Endometrium (tissue), 2 donors: ENCODE data around the gene SMAD7.

ENCODE experiments used
- FAIRE-seq: peaks from 2 replicates; lab custom pipeline; 2012; peaks lifted over from hg19 to GRCh38; lab: Jason Lieb, UNC
- donor health status: control.
- donor health status: control.

The SMAD7 gene

DNA sequence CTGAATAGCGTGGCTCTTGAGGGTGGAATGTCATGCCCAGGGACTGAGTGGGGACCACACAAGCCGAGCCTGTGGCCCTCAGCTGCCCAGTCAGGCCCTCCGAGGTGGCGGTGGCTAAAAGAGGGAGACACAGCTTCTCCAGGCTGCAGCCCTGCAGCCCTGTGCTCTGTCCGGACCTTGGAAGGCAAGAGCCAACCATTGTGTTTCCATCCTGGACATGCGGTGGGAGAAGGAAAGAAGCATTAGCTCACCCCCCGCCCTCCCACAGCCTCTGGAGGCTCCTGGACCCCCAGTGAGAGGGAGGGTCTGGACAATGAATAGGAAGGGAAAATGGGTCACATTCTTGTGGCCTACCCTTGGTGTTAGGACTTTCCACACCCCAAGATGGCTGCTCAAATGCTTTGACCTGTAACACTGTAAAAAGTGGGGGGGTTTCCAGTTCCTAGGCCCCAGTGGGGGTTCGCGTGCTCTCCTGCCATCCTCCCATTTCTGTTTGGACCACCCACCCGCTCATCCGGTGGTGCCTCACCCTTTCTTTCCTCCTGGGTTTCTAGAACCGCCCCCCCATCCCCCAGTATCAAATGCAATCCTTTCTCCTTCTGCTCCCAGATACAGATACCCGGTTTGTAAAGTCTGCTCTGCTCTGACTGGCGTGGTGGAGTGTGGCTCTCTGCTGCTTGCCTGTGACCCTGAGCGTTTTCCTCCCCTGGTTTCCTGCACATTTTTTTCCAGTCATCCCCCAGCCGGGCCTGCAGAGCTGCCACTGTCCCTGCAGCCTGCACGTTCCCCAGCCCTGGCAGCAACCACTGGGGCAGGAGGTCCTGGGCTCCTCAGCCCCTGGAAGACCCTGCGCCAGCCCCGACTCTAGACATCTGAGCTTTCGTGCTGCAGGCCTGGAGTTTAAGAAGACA is 36.3 kb upstream of the SMAD7 start:
- no peak for FAIRE-seq

- FAIRE-seq = no peak
Measured at GRCh38 chr18:48985161-48985560, 34.4 kb upstream of the SMAD7 start.

DNA sequence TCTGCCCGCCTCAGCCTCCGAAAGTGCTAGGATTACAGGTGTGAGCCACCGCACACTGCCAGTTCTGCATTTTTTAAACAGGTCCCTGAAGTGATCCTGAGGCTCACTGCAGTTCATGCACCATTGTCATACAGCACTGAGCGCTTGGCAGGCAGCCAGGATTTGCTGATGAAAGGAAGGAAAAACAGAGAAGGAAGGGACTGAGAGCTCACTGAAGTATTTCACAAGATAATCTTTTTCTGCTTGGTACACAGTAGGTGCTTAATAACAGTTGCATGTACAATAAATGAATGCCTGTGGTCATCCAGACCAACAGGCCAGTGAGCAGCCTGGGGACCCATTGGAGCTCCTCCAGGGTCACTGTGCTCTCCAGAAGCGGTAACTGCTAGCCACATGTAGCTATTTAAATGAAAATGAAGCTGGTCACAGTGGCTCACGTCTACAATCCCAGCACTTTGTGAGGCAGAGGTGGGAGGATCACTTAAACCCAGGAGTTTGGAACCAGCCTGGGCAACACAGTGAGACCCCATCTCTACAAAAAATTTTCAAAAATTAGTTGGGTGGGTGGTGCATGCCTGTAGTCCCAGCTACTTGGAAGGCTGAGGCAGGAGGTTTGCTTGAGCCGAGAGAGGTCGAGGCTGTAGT is 33.1 kb upstream of the SMAD7 start:
- no peak for FAIRE-seq

DNA sequence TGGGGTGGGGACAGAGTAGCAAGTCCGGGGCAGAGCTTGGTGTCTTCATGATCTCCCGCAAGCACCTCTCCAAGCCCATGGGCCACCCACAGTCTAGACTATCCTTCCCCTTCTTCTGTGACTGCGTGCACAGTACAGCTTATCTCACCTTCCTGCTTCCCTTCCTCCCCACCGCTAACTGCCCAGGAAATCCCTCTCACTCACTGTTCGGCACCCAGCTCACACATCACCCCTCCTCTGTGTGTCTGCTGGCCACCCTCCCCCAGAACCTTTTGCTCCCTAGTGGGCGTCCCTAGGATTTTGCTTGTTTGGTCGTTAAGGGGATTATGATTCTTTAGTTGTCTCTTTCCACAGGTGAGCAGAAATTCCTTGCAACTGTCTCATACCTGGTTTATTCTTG is 31.5 kb upstream of the SMAD7 start:
- no peak for FAIRE-seq

GRCh38 chr18:48979944-48980890 is 29.5 kb upstream of the SMAD7 start:
- FAIRE-seq = no peak

- FAIRE-seq = no peak
Measured at GRCh38 chr18:48977914-48978313, 27.1 kb upstream of the SMAD7 start.

GRCh38 chr18:48975817-48976649 is 25.3 kb upstream of the SMAD7 start:
- no peak for FAIRE-seq

GRCh38 chr18:48975120-48975816 is 24.5 kb upstream of the SMAD7 start:
- FAIRE-seq = no peak

GRCh38 chr18:48974304-48975119 is 23.7 kb upstream of the SMAD7 start:
- no peak for FAIRE-seq

- FAIRE-seq = no peak
Measured at GRCh38 chr18:48973731-48974130, 23.0 kb upstream of the SMAD7 start.

DNA sequence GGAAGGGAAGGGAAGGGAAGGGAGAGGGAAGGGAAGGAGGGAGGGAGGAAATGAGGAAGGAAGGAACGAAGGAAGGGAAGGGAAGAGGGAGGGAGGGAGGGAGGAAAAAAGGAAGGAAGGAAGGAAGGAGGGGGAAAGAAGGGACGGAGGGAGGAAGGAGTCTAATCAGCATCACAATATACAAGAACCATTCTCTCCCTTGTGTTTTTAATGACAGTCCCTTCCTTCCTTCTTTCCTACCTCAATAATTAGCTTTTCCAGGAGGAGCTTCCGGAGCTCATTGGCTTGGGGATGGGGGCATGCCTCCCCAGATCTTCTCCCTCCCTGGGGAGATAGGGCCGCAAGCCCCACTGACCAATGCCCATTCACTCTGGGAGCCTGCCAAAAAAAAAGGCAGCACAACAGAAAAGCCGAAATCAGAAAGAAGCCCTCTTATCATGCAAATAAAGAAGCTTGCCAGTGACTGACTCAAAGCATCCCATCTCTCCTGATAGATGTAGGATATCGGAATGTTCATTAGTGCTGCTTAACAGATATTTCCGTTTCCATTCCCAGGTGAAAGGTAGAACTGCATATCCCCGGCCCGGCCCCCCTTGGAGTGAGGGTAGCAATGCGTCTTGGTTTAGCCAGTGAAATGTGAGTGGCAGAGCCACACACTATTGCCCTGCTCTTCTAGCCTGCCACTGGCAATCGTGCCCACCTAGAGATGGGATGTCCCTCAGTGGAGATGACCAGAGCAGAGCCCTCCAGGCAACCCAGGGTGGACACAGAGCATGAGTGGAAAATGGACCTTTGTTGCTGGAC is 17.8 kb upstream of the SMAD7 start:
- no peak for FAIRE-seq

- no peak for FAIRE-seq
Measured at GRCh38 chr18:48967545-48967944, 16.8 kb upstream of the SMAD7 start.

- no peak for FAIRE-seq
Measured at GRCh38 chr18:48966523-48966922, 15.8 kb upstream of the SMAD7 start.

DNA sequence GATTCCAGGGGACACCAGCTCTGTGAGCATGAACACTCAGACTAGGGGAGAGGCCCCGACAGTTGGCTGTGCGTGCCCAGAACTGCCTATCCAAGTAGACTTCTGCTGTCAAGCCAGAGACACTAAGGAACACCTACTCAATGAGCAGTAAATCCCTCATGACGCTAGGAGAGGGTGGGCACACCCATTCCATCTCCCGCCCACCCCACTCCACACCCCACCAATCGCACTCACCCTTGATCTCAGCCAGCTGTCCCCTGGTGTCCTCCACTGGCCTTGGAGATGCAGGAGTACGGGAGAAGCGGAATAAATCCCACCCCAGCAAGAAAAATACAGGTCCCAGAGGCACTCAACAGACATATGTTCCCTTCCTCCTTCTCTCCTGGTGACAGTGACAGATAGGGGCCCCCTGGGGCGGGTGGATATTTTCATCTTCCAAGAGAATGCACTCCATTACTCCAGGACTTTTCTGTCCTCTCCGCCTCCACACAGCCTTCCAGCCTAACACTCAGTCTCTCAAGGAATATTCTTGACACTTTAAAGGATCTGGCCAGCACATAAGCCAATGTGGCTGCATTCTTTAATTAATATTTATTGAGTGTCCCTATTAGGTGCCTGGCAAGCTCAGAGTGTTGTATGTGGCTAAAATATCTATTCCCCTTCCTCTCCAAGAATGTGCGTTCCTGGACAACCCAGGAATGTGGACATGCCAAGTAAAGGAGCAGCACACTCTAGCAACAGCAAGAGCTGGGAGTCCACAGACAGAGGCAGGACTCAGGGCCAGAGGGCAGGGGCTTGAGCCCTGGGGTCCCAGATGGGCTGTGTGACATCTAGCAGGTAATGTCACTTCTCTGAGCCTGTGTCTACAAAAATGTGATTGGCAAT is 13.1 kb upstream of the SMAD7 start:
- FAIRE-seq = no peak

GRCh38 chr18:48962994-48963561 is 12.3 kb upstream of the SMAD7 start:
- no peak for FAIRE-seq

GRCh38 chr18:48962252-48962993 is 11.7 kb upstream of the SMAD7 start:
- FAIRE-seq = no peak

- FAIRE-seq = no peak
Measured at GRCh38 chr18:48961547-48961946, 10.8 kb upstream of the SMAD7 start.
